SKM-1 treated with dmso at 0.1 percent for 144 hours (cell line): Measurements from ENCODE around the gene LHX6.

Source experiments
- DNase-seq: peaks from one replicate; lab custom pipeline; 2025; ENCODE audit not compliant: unreplicated experiment; lab: John Stamatoyannopoulos, UW

The LHX6 gene

GRCh38 chr9:122236681-122237080 lies 7.9 kb upstream of the LHX6 start:
- no peak for DNase-seq

GRCh38 chr9:122234022-122234748 lies 5.4 kb upstream of the LHX6 start:
- DNase-seq: no peak

- DNase-seq: no peak
Measured at GRCh38 chr9:122232796-122233306, 4.1 kb upstream of the LHX6 start.

GRCh38 chr9:122229485-122229837 lies 704 bp upstream of the LHX6 start:
- DNase-seq: no peak

- DNase-seq: no peak
Measured at GRCh38 chr9:122228191-122228567, 578 bp downstream of the LHX6 start.

GRCh38 chr9:122227575-122227900 lies 1.2 kb downstream of the LHX6 start:
- DNase-seq: no peak

GRCh38 chr9:122226758-122227574 lies 1.8 kb downstream of the LHX6 start:
- DNase-seq: no peak

GRCh38 chr9:122226142-122226757 lies 2.5 kb downstream of the LHX6 start:
- no peak for DNase-seq

- no peak for DNase-seq
Measured at GRCh38 chr9:122225312-122226141, 3.2 kb downstream of the LHX6 start.

- no peak for DNase-seq
Measured at GRCh38 chr9:122223435-122223834, 5.3 kb downstream of the LHX6 start.

GRCh38 chr9:122222791-122223190 lies 6.0 kb downstream of the LHX6 start:
- DNase-seq: no peak

- DNase-seq: no peak
Measured at GRCh38 chr9:122221183-122221811, 7.5 kb downstream of the LHX6 start.

GRCh38 chr9:122220673-122221182 lies 8.0 kb downstream of the LHX6 start:
- no peak for DNase-seq

GRCh38 chr9:122219856-122220672 lies 8.7 kb downstream of the LHX6 start:
- no peak for DNase-seq

GRCh38 chr9:122218935-122219855 lies 9.6 kb downstream of the LHX6 start:
- no peak for DNase-seq

- DNase-seq: no peak
Measured at GRCh38 chr9:122218071-122218934, 10.5 kb downstream of the LHX6 start.

GRCh38 chr9:122217640-122218039 lies 11.1 kb downstream of the LHX6 start:
- DNase-seq: no peak
